WTC11 (cell line): ENCODE measurements around the gene SMOC1. TPM values are rescaled to one million over a fixed set of nuclear protein-coding genes. Genes with fewer than 3 reads are reported as not detected.

Experiments
- ATAC-seq: fragments of 200-7000 bp; cut with Tn5 transposase; 2 replicates; pipeline ENCODE4 v1.10.0; 2021; ENCODE audit warnings: mild to moderate bottlenecking, moderate library complexity
- CTCF ChIA-PET: fragments of 300-600 bp; sonication (Branson Sonifier 250); formaldehyde crosslinking; loops from one replicate; lab custom pipeline; 2021; ENCODE audit warnings: antibody characterized with exemption; lab: Charles Lee
- POLR2A ChIA-PET: fragments of 350-600 bp; sonication (Branson Sonifier 250); formaldehyde crosslinking; loops from one replicate; lab custom pipeline; 2021; ENCODE audit warnings: antibody characterized with exemption; lab: Charles Lee
- DNase-seq: peaks from one replicate; pipeline ENCODE4 v3.0.0; 2021; ENCODE audit warnings: low spot score
- H3K27ac Mint-ChIP-seq: 2 replicates; pipeline ENCODE4 v1.8.0; 2021; ENCODE audit warnings: mixed read lengths
- H3K27me3 Mint-ChIP-seq: 2 replicates; pipeline ENCODE4 v1.8.0; 2021; ENCODE audit warnings: low read depth, mild to moderate bottlenecking, moderate library complexity, mixed read lengths
- H3K36me3 Mint-ChIP-seq: 2 replicates; pipeline ENCODE4 v1.8.0; 2021; ENCODE audit warnings: mixed read lengths
- H3K4me1 Mint-ChIP-seq: 2 replicates; pipeline ENCODE4 v1.8.0; 2022; ENCODE audit warnings: mixed read lengths
- H3K4me3 Mint-ChIP-seq: 2 replicates; pipeline ENCODE4 v1.8.0; 2021; ENCODE audit warnings: mild to moderate bottlenecking, moderate library complexity, mixed read lengths
- H3K9me3 Mint-ChIP-seq: 2 replicates; pipeline ENCODE4 v1.8.0; 2021; ENCODE audit warnings: mixed read lengths
- ARID4B ChIP-seq: sonication (generic); formaldehyde crosslinking; IDR thresholded peaks from 2 replicates; pipeline ENCODE4 v1.8.0; 2023; ENCODE audit warnings: missing genetic modification reagents, mild to moderate bottlenecking, borderline replicate concordance
- ATF3 ChIP-seq: sonication (generic); formaldehyde crosslinking; conservative IDR thresholded peaks from 2 replicates; pipeline ENCODE4 v1.8.1; 2022; ENCODE audit warnings: mild to moderate bottlenecking, missing genetic modification reagents
- CREB1 ChIP-seq: sonication (generic); formaldehyde crosslinking; IDR thresholded peaks from 2 replicates; pipeline ENCODE4 v1.8.0; 2023; ENCODE audit warnings: mild to moderate bottlenecking, missing genetic modification reagents
- E2F1 ChIP-seq: sonication (generic); formaldehyde crosslinking; IDR thresholded peaks from 2 replicates; pipeline ENCODE4 v1.8.0; 2022; ENCODE audit warnings: mild to moderate bottlenecking, missing genetic modification reagents
- ELF4 ChIP-seq: sonication (generic); formaldehyde crosslinking; IDR thresholded peaks from 2 replicates; pipeline ENCODE4 v1.8.1; 2022; ENCODE audit warnings: low read depth, mild to moderate bottlenecking, moderate library complexity, missing genetic modification reagents
- EMX1 ChIP-seq: fragments of 250-450 bp; sonication (Bioruptor Pico); IDR thresholded peaks from 2 replicates; pipeline ENCODE4 v1.8.0; 2021; ENCODE audit warnings: mild to moderate bottlenecking
- FOXK1 ChIP-seq: sonication (generic); formaldehyde crosslinking; IDR thresholded peaks from 2 replicates; pipeline ENCODE4 v1.8.0; 2022; ENCODE audit warnings: mild to moderate bottlenecking, moderate library complexity, missing genetic modification reagents
- FOXP4 ChIP-seq: sonication (generic); formaldehyde crosslinking; IDR thresholded peaks from 2 replicates; pipeline ENCODE4 v1.8.0; 2022; ENCODE audit warnings: mild to moderate bottlenecking, missing genetic modification reagents
- IRF2 ChIP-seq: sonication (generic); formaldehyde crosslinking; IDR thresholded peaks from 2 replicates; pipeline ENCODE4 v1.8.0; 2022; ENCODE audit warnings: low read depth, missing genetic modification reagents, borderline replicate concordance
- JAZF1 ChIP-seq: fragments of 250-450 bp; sonication (Bioruptor Pico); IDR thresholded peaks from 2 replicates; pipeline ENCODE4 v1.9.0; 2021; ENCODE audit warnings: moderate library complexity, mild to moderate bottlenecking, inconsistent platforms
- NR1H2 ChIP-seq: sonication (generic); formaldehyde crosslinking; IDR thresholded peaks from 2 replicates; pipeline ENCODE4 v1.9.0; 2021; ENCODE audit warnings: mild to moderate bottlenecking, moderate library complexity, missing genetic modification reagents
- NR2C2 ChIP-seq: sonication (generic); formaldehyde crosslinking; IDR thresholded peaks from 2 replicates; pipeline ENCODE4 v1.8.0; 2022; ENCODE audit warnings: mild to moderate bottlenecking, missing genetic modification reagents
- NR3C1 ChIP-seq: sonication (generic); formaldehyde crosslinking; conservative IDR thresholded peaks from 2 replicates; pipeline ENCODE4 v1.8.1; 2023; ENCODE audit warnings: low read depth, mild to moderate bottlenecking, missing genetic modification reagents
- RORB ChIP-seq: fragments of 250-450 bp; sonication (Bioruptor Pico); IDR thresholded peaks from 2 replicates; pipeline ENCODE4 v1.9.0; 2021; ENCODE audit warnings: mild to moderate bottlenecking
- SP1 ChIP-seq: sonication (generic); formaldehyde crosslinking; conservative IDR thresholded peaks from 2 replicates; pipeline ENCODE4 v1.8.1; 2022; ENCODE audit warnings: missing genetic modification reagents
- TEAD4 ChIP-seq: sonication (generic); formaldehyde crosslinking; IDR thresholded peaks from 2 replicates; pipeline ENCODE4 v1.8.0; 2022; ENCODE audit warnings: mild to moderate bottlenecking, missing genetic modification reagents
- USF1 ChIP-seq: sonication (generic); formaldehyde crosslinking; IDR thresholded peaks from 2 replicates; pipeline ENCODE4 v1.8.0; 2022; ENCODE audit warnings: mild to moderate bottlenecking, missing genetic modification reagents
- ZBTB21 ChIP-seq: sonication (generic); formaldehyde crosslinking; IDR thresholded peaks from 2 replicates; pipeline ENCODE4 v1.8.1; 2023; ENCODE audit warnings: mild to moderate bottlenecking, missing genetic modification reagents, borderline replicate concordance
- ZNF138 ChIP-seq: sonication (generic); formaldehyde crosslinking; conservative IDR thresholded peaks from 2 replicates; pipeline ENCODE4 v1.8.1; 2022; ENCODE audit warnings: mild to moderate bottlenecking, moderate library complexity, missing genetic modification reagents
- ZNF281 ChIP-seq: sonication (generic); formaldehyde crosslinking; IDR thresholded peaks from 2 replicates; pipeline ENCODE4 v1.8.0; 2023; ENCODE audit warnings: mild to moderate bottlenecking, missing genetic modification reagents
- ZSCAN18 ChIP-seq: fragments of 250-450 bp; sonication (Bioruptor Pico); IDR thresholded peaks from 2 replicates; pipeline ENCODE4 v2.1.2; 2022; ENCODE audit warnings: mild to moderate bottlenecking, moderate library complexity
- total RNA-seq: library from RNA; stranded (reverse); gene quantifications from 3 replicates; pipeline ENCODE4 v1.2.3, GENCODE V29; 2021

SMOC1 gene
- total RNA-seq, 1 experiment from 2014 or later = 1.1 TPM

GRCh38 chr14:69945912-69946311 is 66.7 kb downstream of the SMOC1 start (continued):
- TF ChIP-seq ARID4B (CRISPR knock-in tag) (no peak), TEAD4 (no peak), IRF2 (CRISPR knock-in tag) (no peak), ELF4 (CRISPR knock-in tag) (no peak), USF1 (CRISPR knock-in tag) (no peak), EMX1 (CRISPR knock-in tag) (no peak), RORB (CRISPR knock-in tag) (no peak), CREB1 (CRISPR knock-in tag) (no peak), E2F1 (CRISPR knock-in tag) (no peak), SP1 (CRISPR knock-in tag) (no peak), NR3C1 (no peak)

- Mint-ChIP-seq H3K4me1 (no peaks in the 10 kb centered on the region), H3K4me3 (no peak overlapping the region), H3K36me3 (peaks cover 10% of the 10 kb centered on the region), H3K27ac (no peak overlapping the region), H3K27me3 (peaks cover 7% of the 10 kb centered on the region; the same call in 1 of the 2 replicates), H3K9me3 (peaks cover 33% of the 10 kb centered on the region)
- TF ChIP-seq NR1H2 (CRISPR knock-in tag) = no peak
- TF ChIP-seq ATF3 = no peak
- no peak for TF ChIP-seq JAZF1 (CRISPR knock-in tag)
- no peak for TF ChIP-seq ZSCAN18 (CRISPR knock-in tag)
- no peak for ATAC-seq
- ChIA-PET CTCF (no interaction called here), POLR2A (no interaction called here)
- no peak for DNase-seq
Observed at GRCh38 chr14:69948351-69948750, 69.1 kb downstream of the SMOC1 start.

GRCh38 chr14:69951263-69951662 is 72.0 kb downstream of the SMOC1 start:
- POLR2A ChIA-PET = no interaction called here
- Mint-ChIP-seq H3K27ac (no peak overlapping the region), H3K36me3 (no peaks in the 10 kb centered on the region), H3K4me3 (no peak overlapping the region), H3K4me1 (no peaks in the 10 kb centered on the region), H3K27me3 (no peaks in the 10 kb centered on the region), H3K9me3 (peaks cover 14% of the 10 kb centered on the region)
- DNase-seq (no peak), ATAC-seq (no peak)
- CTCF ChIA-PET = interaction anchor here (1.1 kb wide), 1 partner anchor 77 kb away, joined by 4 read pairs; no protein-coding TSS in a partner anchor
- TF ChIP-seq ZNF281 (no peak), ZBTB21 (no peak), ZNF138 (CRISPR knock-in tag) (no peak), NR2C2 (CRISPR knock-in tag) (no peak), FOXK1 (CRISPR knock-in tag) (no peak), FOXP4 (no peak)
